Measurements from ENCODE around the gene P2RX2.

Gene P2RX2

GRCh38 chr12:132621657-132622435 lies 3.3 kb downstream of the P2RX2 start:
- DNase-seq: no peak

GRCh38 chr12:132622437-132623071 lies 4.0 kb downstream of the P2RX2 start:
- no peak for DNase-seq

DNA sequence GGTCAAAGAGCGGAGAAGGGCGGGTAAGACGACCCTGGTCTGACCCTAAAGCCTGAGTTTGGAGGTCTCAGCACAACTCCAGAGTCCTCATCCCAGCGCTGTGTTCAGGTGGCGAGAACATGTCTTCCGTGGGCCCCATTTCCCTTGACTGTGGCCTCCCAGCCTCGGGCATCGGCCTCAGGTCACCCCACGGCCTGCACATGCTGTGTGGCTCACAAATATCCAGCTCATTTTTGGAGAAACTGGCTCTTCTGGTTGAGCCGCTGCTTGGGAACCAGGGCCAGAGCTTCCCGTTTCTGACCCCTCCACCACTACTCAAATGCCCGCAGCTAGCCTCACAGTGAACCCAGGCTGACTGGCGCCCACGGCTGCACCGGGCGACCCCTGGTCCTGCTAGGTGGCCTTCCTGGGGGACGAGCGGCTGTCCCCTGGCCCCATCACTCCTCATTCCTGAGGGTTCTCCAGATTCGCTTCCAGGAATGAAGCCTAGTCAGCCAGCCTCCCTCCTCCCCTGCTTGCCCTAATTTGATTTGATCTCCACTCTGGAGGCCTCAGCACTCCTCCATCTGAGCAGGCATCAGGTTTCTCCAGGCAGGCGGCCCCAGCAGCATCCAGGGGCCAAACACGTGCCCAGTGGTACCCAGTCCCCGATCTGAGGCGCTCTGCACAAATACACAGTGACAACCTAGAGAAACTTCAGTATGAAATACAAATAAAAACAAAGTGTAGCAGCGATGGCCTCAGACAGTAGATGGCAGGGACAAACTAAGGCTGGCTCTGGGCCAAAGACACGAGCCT lies 4.7 kb downstream of the P2RX2 start:
- DNase-seq: no peak

- no peak for DNase-seq
These were observed 5.7 kb downstream of the P2RX2 start for GRCh38 chr12:132624186-132624855.

DNA sequence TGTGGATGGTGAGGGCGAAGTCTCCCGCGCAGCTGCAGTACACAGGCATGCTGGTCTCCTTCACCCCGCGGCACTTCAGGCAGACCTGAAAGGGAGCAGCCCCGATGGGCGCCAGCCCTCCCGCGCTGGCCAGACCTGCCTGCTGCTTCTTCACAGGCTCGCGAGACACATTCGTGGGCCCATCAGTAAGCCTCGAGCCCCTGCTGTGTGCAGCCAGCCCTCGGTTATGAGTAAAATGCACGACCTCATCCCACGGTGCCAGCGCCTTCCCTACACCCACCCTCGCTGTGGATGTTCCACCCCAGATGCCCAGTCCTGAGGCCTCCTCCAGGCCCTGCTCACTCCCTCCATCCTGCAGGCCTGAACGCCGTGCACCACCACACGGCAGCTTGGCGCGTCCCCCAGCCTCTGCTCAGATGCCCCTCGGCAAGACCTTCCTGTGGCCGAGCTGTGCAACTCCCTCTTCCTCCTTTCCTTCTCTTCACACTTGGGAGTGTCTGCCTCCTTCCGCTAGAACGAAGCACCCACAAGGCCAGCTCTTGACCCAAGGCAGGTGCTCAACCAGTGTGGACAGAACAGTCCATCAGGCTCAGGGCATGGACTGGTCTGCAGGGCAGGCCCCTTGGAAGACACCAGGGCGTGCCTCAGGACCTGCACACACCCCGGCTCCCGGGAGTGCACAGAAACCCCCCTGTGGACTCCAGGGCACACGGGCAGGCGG lies 6.5 kb downstream of the P2RX2 start:
- no peak for DNase-seq

GRCh38 chr12:132625731-132626430 lies 7.3 kb downstream of the P2RX2 start:
- no peak for DNase-seq

DNA sequence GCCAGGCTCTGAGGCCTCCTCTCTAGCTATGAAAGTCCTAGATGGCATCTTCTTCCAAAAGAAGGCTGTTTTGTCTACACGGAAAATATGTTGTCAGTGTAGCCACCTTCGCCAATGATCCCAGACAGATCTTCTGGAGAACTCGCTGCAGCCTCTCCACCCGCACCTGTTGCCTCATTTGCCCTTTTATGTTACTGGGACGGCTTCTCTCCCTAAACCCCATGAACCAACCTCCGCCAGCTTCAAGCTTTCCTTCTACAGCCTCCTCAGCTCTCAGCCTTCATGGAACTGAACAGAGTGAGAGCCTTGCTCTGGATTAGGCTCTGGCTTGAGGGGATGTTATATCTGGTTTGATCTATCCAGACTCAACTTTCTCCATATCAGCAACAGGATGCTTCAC lies 10.8 kb downstream of the P2RX2 start:
- no peak for DNase-seq

DNA sequence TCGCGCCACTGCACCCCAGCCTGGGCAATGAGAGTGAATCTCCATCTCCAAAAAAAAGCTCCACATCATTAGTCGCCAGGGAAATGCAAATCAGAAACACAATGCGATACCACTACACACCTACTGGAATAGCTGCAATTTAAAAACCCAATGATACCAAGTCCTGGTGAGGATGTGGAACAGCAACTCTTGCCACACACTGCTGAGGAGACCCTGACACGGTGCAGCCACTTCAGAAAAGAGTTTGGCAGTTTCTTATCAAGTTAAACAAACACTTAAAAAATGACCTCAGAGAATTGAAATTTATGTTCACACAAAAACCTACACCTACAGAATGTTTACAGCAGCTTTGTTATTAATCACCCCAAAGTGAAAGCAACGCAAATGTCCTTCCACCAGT lies 12.1 kb downstream of the P2RX2 start:
- DNase-seq: no peak

DNA sequence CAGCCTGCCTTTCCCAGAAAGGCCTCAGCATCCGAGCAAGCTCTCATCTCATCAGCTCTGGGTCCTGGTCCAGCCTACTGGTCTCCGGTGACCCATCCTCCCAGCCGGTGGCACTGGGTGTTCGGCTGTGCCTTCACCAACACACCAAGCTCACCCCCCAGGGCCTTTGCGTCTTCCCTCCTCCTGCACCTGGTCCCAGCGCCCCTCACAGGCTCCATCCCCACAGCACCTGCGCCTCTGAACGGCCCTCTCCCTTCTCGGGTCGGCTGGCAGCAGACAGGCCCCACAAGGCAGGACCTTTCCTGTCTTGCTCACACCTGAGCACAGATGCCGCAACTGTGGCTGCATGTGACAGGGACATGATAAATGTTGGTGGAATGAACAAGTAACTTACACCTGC lies 13.1 kb downstream of the P2RX2 start:
- DNase-seq: no peak

DNA sequence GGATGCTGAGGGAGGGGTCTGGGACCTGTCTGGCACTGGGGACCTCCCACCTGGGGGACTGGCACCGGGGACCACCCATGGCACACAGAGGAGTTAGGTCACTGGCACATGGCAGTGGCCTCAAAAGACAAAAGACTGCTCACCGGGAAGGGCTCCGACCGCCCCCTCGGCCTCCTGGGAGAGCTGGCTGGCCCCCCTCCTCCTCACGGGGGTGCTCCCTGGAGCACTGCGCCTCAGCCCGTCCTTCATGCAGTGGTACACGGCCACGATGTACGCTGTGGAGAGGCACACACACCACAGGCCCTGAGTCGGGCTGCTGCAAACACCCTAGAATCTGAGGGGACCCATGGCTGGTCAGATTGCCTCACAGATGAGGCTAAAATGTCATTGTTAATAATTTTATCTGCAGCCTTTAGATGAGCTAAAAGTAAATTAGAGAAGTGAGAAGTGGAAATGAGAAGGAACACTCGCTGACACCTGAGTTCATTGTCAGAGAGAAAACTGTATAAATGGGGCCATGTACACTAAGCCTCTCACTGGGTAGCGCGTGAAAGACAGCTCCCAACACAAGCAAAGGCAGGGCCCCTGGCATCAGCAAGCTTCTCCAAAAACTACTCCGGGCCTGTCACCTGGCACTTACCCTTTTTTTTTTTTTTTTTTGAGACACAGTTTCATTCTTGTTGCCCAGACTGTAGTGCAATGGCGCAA lies 14.1 kb downstream of the P2RX2 start:
- no peak for DNase-seq

GRCh38 chr12:132633398-132633797 lies 14.8 kb downstream of the P2RX2 start:
- DNase-seq: no peak

GRCh38 chr12:132633901-132634300 lies 15.3 kb downstream of the P2RX2 start:
- DNase-seq: no peak

GRCh38 chr12:132634411-132634990 lies 15.9 kb downstream of the P2RX2 start:
- no peak for DNase-seq

DNA sequence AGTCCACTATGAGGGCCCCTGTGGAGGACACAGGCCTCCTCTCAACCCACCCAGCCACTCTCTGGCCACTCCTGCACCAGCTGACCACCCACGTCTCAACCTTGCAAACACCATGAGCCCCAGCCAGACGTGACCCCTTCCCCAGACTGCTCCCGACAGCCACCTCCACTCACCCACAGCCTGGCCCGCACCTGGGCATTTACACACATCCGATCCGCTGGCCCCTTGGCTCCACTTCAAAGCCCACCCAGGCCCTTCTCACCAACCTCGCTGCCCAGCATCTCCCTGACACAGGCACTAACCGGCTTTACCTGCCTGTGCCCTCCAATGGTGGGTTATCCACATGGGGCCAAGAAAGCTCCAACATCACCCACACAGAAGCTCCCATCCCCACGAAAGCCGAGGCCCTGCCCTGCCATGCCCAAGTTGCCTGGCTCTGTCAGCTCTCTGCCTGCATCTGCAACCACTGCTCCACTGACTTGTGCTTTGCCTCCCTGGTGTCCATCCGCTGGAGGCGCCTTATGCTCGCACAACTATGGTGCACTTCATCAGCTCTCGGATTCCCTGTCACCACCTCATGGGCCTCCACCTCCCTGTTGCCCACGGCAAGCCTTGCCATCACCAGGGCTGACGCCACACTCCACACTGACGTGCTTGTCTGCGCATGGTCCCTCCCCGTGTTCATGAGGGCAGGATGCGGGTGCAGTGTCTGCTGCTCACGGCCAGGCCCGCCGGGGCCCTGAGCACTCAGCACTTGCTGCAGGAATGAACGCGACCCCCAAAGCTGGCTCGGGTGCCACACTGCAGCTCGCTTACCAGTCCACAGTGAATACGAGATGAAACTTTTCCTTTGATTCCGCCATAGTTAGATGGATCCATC lies 16.7 kb downstream of the P2RX2 start:
- no peak for DNase-seq

GRCh38 chr12:132637811-132638210 lies 19.2 kb downstream of the P2RX2 start:
- no peak for DNase-seq

DNA sequence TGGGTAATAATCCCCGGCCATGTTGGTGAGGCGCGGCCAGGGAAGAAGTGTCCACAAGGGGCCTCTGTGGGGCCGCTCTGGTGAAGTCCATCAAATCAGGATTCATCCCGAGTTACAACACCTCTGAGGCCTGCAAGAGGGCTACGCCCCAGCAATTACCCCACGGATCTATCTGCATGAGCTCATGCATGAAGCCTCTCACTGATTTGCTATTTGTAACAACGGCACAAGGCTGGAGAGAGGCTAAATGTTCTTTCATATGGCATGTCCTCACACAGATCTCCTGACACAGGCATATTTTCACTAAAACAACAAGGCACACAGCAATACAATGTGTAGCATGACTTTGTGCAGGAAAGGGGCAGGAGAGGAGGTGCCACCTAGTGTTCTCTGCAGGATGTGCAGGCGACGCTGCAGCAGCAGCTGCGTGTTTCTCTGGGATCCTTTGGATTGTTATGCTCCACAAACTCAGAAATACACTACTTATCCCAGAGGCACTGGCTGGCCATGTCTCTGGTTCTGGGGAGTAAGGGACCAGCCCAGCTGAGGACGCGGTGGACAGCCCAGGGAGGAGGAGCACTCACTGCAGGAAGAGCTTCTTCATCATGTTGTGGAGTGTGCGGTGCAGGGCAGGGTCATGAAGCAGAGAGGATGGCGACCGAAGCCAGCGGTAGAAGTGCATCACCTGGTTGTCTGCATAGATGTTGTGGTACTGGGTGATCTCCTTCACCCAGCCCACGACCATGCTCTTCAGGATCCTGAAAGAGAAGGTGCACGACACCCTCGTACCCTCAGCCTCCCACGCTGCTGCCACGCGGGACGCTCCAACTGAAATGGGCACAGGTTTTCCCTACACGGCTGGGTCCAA lies 20.2 kb downstream of the P2RX2 start:
- peak; percentile 31 for DNase-seq

DNA sequence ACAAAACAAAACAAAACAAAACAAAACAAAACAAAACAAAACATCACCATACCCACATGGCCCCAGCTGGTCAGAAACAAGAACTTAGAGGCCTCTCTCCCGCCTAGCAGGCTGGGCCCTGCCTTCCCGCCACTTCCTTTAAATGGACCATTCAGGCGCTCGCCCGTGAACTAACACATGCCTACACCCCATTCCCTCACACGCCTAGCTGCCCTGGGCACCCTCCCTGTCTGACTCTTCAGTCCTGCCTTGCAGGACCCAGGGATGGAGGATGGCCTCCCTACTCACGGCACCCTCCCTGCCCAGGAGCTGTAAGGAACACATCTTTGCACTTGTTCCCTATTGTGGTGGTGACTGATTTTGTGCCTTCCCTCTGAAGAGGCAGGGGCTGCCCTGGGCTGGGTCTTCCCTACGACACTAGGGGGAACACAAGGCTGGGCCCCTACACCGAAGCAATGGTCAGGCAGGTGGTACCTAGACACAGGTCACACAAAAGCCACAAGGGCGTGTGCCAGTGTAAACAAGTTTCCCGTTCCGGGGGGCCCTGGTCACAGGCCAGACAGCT lies 21.5 kb downstream of the P2RX2 start:
- no peak for DNase-seq

GRCh38 chr12:132640936-132641335 lies 22.4 kb downstream of the P2RX2 start:
- no peak for DNase-seq

Data from NCI-H1694 (cell line).